DMS53 treated with DMSO at 0.1 percent for 48 hours (cell line): ENCODE measurements around the gene EIF4H.
"Not testable (repeated sequence)": the region's sequence is repeated elsewhere in the genome, so short reads cannot be mapped to it uniquely, and the experiment has no call there.

ENCODE experiments used
- DNase-seq: peaks from one replicate; lab custom pipeline; 2025; ENCODE audit not compliant: unreplicated experiment; lab: John Stamatoyannopoulos, UW

The EIF4H gene

GRCh38 chr7:74174606-74175082 is 488 bp downstream of the EIF4H start:
- peak; percentile 26 for DNase-seq

GRCh38 chr7:74175340-74175739 is 1.2 kb downstream of the EIF4H start:
- DNase-seq, result no peak

GRCh38 chr7:74176555-74176954 is 2.4 kb downstream of the EIF4H start:
- no peak for DNase-seq

GRCh38 chr7:74178632-74179031 is 4.5 kb downstream of the EIF4H start:
- no peak for DNase-seq

- DNase-seq, result no peak
Observed at GRCh38 chr7:74179935-74180604, 5.9 kb downstream of the EIF4H start.

GRCh38 chr7:74180866-74181265 is 6.7 kb downstream of the EIF4H start:
- DNase-seq, result no peak

- no peak for DNase-seq
Observed at GRCh38 chr7:74181821-74182220, 7.7 kb downstream of the EIF4H start.

GRCh38 chr7:74182453-74183090 is 8.4 kb downstream of the EIF4H start:
- DNase-seq, result no peak

GRCh38 chr7:74183142-74183541 is 9.0 kb downstream of the EIF4H start:
- DNase-seq, result no peak

GRCh38 chr7:74183653-74184450 is 9.7 kb downstream of the EIF4H start:
- no peak for DNase-seq

GRCh38 chr7:74185016-74185415 is 10.9 kb downstream of the EIF4H start:
- no peak for DNase-seq

- no peak for DNase-seq
Observed at GRCh38 chr7:74185636-74186035, 11.5 kb downstream of the EIF4H start.

GRCh38 chr7:74187915-74188675 is 13.9 kb downstream of the EIF4H start:
- no peak for DNase-seq

- no peak for DNase-seq
Observed at GRCh38 chr7:74190259-74190658, 16.1 kb downstream of the EIF4H start.

- no peak for DNase-seq
Observed at GRCh38 chr7:74191231-74191630, 17.1 kb downstream of the EIF4H start.

GRCh38 chr7:74193054-74193453 is 18.9 kb downstream of the EIF4H start:
- DNase-seq, result peak; percentile 44

- DNase-seq, result no peak
Observed at GRCh38 chr7:74193913-74194312, 19.8 kb downstream of the EIF4H start.

- DNase-seq, result no peak
Observed at GRCh38 chr7:74194686-74195085, 20.5 kb downstream of the EIF4H start.

GRCh38 chr7:74195139-74195860 is 21.1 kb downstream of the EIF4H start:
- not testable (repeated sequence) for DNase-seq

- not testable (repeated sequence) for DNase-seq
Observed at GRCh38 chr7:74195968-74196654, 22.0 kb downstream of the EIF4H start.
